HG03354 (cell line): ENCODE results near the gene PGAP6.
"Not testable (repeated sequence)": the region's sequence is repeated elsewhere in the genome, so short reads cannot be mapped to it uniquely, and the experiment has no call there.

ENCODE experiments used
- ATAC-seq: cut with Tn5 transposase; IDR thresholded peaks from one replicate; pipeline ENCODE4 v1.9.1; 2021; ENCODE audit warnings: mild to moderate bottlenecking; ENCODE audit not compliant: unreplicated experiment, poor library complexity, severe bottlenecking

Gene PGAP6

DNA sequence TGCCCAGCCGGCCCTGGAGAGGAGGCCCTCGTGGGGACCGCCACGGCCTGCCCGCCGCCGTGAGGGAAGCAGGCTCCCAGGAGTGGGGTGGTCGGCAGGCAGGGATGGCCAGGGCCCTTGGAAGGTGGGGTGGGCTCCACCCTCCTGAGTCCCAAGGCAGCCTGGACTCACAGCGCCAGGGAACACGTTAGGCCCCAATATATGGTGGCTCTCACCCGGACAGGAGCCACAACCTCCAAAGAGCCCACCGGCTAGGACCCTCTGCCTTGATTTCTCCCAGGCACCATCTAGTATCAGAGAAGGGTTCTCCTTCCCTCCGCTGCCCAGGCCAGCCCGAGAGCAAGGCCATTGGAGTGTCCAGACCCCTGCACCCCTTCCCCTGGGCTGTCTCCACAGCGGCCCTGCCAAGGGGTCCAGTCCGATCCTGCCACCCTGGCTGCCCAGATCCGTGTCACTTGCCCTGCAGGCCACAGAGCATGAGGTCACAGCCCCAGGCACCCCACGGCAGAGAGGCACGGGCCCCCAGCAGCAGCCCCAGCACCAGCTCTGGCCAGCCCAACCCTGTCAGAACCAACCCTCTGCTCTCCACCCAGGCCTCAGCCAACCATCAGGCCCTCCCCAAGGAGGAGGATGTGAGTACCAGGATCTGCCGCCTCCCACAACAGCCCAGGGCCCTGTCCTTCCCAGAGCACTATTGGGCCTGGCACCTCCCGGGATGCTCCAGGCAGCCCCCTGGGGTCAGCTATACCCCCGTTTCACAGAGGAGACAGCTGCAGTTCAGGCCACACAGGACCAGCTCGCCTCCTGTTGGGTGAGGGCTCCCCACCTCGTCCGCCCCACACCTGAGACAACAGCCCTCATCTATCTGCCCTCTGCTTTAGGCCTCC, 28.1 kb downstream of the PGAP6 start:
- no peak for ATAC-seq

DNA sequence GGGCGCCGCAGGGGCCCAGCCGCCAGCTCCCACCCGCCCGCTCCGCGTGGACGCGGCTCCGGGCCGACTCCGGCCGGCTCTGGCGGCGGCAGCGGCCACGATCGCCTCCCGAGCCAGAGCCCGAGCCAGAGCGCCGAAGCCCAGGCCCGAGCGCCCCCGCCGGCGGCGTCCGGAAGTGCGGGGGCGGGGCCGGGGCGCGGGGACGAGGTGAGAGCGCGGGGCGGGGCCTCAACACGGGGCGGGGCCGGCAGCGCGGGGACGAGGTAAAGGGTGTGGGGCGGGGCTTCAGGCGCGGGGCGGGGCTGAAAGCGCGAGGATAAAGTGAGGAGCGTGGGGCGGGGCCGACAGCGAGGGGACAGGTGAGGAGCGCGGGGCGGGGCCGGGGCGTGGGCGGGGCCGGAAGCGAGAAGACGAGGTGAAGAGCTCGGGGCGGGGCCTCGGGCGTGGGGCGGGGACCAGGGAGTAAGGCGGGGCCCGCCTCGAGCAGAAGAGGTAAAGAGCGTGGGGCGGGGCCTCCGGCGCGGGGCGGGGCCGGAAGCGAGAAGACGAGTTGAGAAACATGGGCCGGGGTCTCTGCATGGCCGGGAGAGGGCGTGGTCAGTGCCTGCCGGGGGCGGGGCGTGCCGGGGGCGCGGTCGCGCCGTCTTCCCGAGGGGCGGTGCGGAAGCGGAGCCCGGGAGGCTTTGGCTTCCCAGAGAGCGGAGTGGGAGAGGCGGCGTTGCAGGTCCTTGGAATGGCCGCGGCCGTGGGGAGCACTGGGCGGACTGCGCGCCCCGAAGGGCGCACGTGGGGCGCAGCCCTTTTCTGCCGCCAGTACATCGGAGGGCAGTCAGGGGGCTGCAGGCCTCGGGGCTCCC, 29.0 kb downstream of the PGAP6 start, which contains the start of gene AXIN1:
TSS of gene AXIN1 (minus strand) at position 177 of the 857 bp plus-strand sequence. CDS start 5,698 bp downstream, outside the sequence.
- ATAC-seq: peak; percentile 58

DNA sequence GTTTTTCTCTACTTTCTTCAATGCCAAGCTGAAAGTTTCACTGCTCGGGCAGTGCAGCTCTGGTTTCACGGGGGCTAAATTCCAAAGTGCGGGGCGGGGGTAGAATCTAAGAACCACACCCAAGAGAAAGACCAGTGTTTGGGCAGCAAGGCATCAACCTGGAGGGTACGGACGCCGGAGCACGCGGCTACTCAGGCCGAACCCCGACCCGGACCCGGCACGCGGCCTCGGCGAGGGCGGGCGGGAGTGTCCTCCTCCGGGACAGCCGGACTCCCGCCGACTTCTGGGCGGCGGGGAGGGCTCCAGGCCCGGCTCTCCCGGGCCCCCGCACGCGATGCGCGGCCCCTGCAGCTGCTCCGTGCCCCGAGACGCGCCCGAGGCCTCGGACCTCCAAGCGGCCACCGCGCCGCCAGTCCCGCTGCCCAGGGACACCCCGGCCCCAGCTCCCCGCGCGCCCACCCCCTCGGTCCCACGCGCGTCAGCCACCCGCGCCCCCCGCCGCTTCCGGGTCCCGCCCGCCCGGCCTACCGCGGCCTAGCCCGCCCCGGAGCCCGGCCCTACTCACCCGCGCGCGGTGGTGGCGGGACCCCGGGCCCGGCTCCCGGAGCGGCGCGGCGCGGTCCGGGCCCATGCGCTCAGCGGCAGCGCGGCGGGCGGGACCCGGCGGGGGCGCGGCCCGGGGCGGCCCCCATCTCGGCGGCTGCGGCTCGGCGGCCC, 29.8 kb downstream of the PGAP6 start:
- peak; percentile 28 for ATAC-seq

DNA sequence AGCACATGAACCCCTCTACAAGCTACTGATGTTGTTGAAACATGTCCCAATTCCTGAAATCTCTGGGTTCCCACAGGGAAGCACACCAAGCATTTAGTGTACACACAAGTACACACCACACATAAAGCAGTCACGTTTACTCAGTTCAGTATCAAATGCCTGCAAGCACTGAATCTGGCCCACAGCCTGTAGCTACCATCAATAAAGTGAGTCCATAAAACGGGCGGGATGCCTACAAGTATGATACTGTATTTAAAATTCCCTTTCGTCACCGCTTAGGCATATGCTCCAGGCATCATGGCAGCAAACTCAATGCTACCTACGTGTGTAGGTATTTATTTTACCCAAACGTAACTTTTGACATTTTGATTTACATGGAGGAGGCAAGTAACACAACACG, 31.6 kb downstream of the PGAP6 start:
- ATAC-seq: no peak

DNA sequence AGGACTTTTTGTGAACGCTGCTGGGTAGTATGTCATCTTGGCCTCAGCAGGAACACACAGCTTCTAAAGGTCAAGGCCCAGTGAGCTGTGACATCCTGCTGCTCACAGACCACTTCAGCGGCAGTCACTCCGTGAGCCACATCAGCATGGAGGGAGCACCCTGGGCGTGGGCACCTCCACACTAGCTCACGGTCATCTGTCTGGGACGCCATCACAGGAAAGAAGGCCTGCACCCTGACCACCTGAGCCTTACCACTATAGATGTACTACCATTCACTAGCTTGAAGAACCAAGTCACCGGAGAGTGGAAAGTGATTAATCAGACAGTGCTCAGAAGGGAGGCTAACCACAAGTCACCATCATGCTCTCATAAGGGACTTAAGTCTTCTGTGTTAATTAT, 32.6 kb downstream of the PGAP6 start:
- peak; percentile 27 for ATAC-seq

DNA sequence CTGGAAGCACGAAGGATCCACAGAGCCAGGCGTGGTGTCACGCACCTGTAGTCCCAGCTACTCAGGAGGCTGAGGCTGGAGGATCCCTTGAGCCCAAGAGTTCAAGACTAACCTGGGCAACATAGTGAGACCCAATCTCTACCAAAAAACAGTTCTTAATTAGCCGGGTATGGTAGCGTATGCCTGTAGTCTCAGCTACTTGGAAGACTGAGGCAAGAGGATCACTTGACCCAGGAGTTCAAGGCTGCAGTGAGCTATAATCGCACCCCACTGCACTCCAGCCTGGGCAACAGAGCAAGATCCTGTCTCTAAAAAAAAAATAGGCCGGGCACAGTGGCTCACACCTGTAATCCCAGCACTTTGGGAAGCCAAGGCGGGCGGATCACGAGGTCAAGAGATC, 33.3 kb downstream of the PGAP6 start:
- ATAC-seq: not testable (repeated sequence)

DNA sequence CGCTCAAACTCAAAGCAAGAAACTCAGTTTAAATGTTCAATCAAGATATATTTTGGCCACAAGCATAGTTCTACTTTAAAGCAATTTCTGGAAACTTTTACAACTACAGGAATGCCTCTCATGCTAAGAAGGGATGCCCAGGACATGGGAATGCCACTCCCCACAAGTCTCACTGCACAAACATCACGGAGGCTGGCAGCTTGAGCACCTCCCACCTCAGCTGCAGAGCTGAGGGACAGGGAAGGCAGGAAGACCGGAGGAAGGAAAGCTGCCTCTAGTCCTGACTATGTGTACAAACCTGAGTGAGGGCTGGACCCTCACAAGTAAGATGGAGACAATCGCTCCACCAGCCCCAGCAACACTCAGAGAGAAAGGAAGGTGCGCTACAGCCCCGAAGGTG, 34.6 kb downstream of the PGAP6 start:
- no peak for ATAC-seq

DNA sequence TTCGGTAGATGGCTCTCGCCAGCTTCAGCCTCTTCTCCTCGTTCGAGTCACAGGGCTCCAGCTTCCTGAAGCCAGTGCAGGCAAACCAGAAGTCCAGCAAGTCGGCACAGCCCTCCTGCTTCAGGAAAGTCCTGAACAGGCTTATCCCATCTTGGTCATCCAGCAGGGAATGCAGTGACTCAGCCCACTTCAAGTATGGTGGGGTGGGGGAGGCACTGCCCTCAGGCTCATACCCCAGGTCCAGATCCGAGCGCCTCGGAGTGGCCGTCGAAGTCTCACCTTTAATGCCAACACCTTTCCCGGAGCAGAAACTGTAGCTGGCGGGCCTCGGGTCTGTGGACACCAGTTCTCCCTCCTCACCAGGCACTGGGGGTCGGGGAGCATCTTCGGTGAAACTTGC, 35.2 kb downstream of the PGAP6 start:
- no peak for ATAC-seq

DNA sequence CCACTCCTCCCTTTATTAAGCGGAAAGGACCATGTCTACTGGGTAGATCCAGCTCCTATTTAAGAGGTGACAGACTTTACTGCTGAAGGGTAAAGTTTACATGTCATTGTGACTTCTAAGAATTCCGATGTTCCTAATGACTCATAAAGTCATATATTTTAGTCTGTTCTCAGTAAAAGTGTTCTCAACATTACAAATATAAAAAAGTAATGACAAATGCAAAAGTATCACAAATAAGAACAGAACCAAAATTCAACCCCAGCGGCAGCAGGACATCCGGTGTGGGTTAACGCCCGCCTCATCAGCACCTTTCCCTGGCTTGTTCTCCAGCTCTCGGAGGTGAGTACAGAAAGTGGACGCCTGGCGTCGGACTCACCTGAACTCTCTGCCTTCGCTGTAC, 36.0 kb downstream of the PGAP6 start:
- ATAC-seq: no peak

DNA sequence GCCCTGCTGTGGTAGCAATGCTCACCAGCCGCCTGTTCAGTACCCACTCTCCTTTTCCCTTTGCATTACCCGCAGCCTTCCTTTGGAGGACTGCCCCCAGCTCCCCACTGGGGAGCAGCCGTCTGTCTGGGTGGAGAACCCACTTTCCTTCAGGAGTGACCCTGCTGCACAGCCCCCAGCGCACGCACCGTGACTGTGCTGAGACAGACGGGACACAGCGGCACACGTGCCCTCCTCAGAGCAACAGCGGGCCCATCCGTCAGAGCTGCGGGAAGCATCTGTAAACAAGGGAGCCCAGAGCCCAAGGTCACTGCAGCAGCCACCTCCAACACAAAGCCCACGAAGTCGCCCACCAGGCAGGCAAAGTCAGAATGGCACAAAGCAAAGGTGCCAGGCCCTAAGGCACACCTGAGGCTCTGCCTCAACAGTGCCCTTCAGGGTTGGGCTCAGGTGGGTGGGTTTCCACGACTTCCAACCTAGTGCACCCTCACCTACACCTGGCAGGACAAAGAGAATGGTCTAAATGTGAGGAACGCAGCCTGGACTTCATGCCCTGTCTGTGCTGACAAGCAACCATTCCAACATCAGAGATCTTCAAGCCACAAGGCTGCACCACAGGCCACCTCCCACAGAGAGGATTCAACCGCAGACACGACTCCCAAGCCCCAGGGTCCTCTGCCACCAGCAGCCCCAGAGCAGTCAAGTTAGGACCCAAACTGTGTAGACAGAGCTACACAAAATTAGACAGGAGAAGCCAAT, 39.1 kb downstream of the PGAP6 start:
- no peak for ATAC-seq

DNA sequence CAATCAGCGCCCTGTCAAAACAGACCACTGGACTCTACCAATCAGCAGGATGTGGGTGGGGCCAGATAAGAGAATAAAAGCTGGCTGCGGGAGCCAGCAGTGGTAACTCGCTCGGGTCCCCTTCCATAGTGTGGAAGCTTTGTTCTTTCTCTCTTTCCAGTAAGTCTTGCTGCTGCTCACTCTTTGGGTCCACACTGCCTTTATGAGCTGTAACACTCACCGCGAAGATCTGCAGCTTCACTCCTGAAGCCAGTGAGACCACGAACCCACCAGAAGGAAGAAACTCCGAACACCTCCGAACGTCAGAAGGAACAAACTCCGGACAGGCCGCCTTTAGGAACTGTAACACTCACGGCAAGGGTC, 39.8 kb downstream of the PGAP6 start:
- ATAC-seq: not testable (repeated sequence)

DNA sequence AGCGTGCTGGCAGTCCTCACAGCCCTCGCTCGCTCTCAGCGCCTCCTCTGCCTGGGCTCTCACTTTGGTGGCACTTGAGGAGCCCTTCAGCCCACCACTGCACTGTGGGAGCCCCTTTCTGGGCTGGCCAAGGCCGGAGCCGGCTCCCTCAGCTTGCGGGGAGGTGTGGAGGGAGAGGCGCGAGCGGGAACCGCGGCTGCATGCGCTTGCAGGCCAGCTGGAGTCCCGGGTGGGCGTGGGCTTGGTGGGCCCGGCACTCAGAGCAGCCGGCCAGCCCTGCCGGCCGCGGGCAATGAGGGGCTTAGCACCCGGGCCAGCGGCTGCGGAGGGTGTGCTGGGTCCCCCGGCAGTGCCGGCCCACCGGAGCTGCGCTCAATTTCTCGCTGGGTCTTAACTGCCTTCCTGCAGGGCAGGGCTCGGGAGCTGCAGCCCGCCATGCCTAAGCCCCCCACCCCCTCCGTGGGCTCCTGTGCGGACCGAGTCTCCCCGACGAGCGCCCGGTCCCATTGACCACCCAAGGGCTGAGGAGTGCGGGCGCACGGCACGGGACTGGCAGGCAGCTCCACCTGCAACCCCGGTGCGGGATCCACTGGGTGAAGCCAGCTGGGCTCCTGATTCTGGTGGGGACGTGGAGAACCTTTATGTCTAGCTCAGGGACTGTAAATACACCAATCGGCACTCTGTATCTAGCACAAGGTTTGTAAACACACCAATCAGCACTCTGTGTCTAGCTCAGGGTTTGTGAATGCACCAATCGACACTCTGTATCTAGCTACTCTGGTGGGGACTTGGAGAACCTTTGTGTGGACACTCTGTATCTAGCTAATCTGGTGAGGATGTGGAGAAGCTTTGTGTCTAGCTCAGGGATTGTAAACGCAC, 40.4 kb downstream of the PGAP6 start:
- ATAC-seq: not testable (repeated sequence)

DNA sequence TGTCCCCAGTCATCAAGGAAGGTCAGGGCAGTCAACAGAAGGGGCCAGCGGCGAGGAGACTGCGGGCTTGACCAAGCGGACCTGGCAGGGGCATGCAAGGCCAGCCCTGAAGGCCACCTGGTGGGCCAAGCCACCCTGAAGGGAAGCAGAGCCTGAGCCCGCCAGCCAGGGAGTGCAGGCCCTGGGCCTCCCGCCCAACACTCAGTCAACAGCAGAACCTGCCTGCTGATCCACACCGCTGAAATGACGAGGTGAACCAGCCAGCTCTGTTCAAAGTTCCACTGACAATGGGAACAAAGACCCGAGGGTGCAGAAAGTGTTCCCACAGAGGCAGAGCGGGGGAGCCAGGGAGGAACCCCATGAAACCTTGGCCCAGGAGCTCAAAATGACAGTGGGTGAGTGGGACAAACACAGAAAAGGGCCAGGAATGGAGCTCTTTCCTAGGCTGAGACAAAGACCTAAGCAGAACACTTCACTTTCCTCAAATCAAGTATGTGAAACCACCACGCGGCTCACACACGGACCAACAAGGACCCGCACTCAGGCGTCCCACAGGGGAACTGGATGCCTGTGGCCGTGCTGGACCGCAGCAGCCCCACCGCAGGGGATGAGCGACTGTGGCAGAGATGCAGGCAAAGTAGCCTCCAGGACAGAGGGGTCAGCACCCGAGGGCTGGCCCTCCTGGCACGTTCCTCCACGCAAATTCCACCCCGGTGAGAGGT, 41.2 kb downstream of the PGAP6 start:
- no peak for ATAC-seq

DNA sequence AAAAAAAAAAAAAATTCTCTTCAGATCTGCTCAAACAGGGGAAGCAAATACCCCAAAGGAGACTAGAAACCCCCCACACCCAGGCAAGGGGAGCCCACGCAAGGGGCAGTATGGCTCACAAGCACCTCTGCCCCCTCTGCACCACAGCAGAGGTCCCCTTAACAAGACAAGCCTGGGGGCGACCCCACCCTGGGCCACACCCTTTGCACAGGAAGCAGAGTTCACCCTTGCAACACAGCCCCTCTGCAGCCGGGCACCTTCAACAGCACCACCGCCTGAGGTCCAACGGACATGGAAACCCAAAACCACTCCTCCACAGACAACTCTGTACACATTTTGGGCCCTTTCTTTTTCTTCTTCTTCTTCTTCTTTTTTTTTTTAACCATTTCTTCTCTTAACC, 42.1 kb downstream of the PGAP6 start:
- no peak for ATAC-seq

DNA sequence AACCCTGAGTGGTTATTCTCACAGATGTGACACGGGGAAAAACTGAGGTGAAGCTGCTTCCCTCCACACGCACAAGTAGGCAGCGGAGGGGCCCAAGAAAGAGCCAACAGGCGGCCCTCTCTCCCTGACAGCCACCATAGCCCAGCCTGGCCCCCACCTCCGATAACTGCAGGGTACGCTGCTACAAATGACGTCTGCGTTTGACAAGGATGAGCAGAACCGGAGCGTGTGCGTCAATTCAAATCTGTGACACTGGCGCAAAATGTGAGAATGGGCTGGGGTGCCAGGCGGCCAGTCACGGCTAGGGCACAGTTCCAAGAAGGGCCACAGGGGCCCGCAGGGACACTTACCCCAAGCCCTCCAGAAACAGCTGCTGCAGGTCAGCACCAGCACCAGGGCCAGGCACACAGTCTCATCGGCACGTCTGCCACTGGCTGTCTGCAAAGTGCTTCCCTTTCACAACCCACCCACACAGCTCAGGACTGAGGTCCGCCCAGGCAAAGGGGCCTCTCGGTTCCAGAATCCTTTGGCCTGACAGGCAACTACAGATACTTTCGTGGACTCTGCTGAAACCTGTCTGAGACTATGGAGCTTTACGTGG, 43.7 kb downstream of the PGAP6 start:
- ATAC-seq: no peak

DNA sequence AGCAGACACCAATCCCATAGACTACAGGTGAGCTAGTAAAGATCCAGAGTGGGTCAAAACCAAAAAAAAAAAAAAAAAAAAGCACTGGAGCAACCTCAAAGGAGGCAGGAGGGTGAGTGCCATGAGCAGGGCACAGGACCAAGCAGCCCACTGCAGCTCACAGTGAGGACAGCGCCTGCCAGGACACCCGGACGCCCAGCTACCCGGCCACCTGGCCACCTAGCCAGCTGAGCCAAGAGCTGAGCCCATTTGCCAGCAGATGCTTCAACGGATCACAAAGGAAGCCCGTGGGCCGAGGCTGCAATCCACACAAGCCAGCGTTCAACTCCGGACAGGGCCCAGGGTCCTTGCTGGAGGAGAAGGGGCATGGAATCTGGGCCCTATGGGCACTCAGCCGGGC, 44.3 kb downstream of the PGAP6 start:
- no peak for ATAC-seq

DNA sequence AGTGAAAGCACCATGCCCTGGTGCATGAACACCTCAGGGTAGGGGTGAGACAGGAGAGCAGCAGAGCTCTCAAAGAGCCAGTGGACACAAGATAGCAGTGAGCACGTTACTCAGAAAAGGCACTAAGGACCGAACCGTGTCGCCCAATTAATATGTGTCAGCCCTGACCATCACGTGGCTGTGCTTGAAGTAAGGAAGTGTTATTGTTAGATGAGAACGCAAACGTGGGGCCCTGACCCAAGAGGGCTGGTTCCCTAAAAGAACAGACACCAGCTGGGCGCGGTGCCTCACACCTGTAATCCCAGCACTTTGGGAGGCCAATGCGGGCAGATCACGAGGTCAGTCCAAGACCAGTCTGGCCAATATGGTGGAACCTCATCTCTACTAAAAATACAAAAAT, 45.5 kb downstream of the PGAP6 start:
- ATAC-seq: no peak
